Parathyroid adenoma (tissue), 2 donors: Measurements from ENCODE around the gene FAM161A.
"Not testable (repeated sequence)": the region's sequence is repeated elsewhere in the genome, so short reads cannot be mapped to it uniquely, and the experiment has no call there.

Source experiments
- H2AFZ ChIP-seq: fragments of 300-600 bp; sonication (generic); one replicate; pipeline ENCODE4 v1.7.0; 2017; ENCODE audit warnings: antibody characterized with exemption, mild to moderate bottlenecking
- H3K27ac ChIP-seq: fragments of 300-600 bp; sonication (generic); one replicate; pipeline ENCODE4 v1.7.0; 2017
- H3K27me3 ChIP-seq: fragments of 300-600 bp; sonication (generic); one replicate; pipeline ENCODE4 v1.7.0; 2017; ENCODE audit warnings: low read length; ENCODE audit not compliant: control insufficient read depth, insufficient read depth
- H3K36me3 ChIP-seq: fragments of 300-600 bp; sonication (generic); one replicate; pipeline ENCODE4 v1.7.0; 2017; ENCODE audit warnings: low read length; ENCODE audit not compliant: control insufficient read depth, insufficient read depth
- H3K4me1 ChIP-seq: fragments of 300-600 bp; sonication (generic); one replicate; pipeline ENCODE4 v1.7.0; 2017; ENCODE audit warnings: control low read depth
- H3K4me2 ChIP-seq: fragments of 300-600 bp; sonication (generic); one replicate; pipeline ENCODE4 v1.7.0; 2017; ENCODE audit warnings: low read length
- H3K4me3 ChIP-seq: fragments of 300-600 bp; sonication (generic); one replicate; pipeline ENCODE4 v1.7.0; 2017; ENCODE audit warnings: low read depth, low read length
- H3K79me2 ChIP-seq: fragments of 300-600 bp; sonication (generic); one replicate; pipeline ENCODE4 v1.7.0; 2017; ENCODE audit warnings: control low read depth
- H3K9ac ChIP-seq: fragments of 300-600 bp; sonication (generic); one replicate; pipeline ENCODE4 v1.7.0; 2017; ENCODE audit warnings: mild to moderate bottlenecking
- H3K9me3 ChIP-seq: fragments of 300-600 bp; sonication (generic); one replicate; pipeline ENCODE4 v1.7.0; 2017; ENCODE audit warnings: low read length; ENCODE audit not compliant: control insufficient read depth
- CTCF ChIP-seq: fragments of 300-600 bp; sonication (generic); IDR thresholded peaks from one replicate; pipeline ENCODE4 v1.7.0; 2017; ENCODE audit warnings: antibody characterized with exemption, mild to moderate bottlenecking
- donor health status: primary hyperparathyroidism.

The FAM161A gene

DNA sequence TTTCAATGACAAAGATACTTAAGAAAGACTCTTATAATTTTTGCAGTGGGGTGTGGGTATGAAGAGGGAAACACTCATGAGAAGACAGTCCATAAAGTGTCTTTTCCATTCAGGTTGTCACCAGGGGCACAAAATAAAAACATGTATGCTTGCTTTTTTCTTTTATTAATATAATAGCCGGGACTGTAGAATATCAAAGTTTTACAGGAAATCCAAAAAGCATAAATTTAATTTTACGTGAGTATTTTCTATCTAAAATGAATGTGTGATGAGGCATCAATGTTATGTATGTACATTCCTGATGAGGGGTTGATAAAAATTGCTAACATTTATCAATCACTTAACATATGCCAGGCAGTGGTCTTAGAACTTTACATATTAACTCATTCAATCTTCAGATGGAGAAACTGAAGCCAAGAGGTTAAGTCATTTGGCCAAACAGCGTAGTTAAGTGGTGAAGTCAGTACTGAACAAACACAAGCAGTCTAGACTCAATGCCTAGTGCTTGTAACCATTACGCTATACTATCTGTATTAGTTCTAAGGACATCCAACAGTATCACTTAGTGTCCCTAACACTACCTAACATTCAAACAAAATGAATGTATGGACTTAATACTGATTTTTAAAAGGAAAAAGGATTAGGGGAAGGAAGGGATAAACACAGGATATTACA is 23.8 kb upstream of the FAM161A start:
- H3K27ac ChIP-seq = no peak overlapping the region
- H3K27me3 ChIP-seq = no peaks in the 10 kb centered on the region
- no peak overlapping the region for H2AFZ ChIP-seq
- H3K79me2 ChIP-seq = peaks cover 2% of the 10 kb centered on the region
- H3K9ac ChIP-seq = no peak overlapping the region
- H3K4me3 ChIP-seq = no peak overlapping the region
- no peaks in the 10 kb centered on the region for H3K36me3 ChIP-seq
- no peak for TF ChIP-seq CTCF
- no peaks in the 10 kb centered on the region for H3K4me1 ChIP-seq
- no peaks in the 10 kb centered on the region for H3K9me3 ChIP-seq
- H3K4me2 ChIP-seq = no peak overlapping the region

GRCh38 chr2:61876400-61876799 is 22.5 kb upstream of the FAM161A start:
- no peak for TF ChIP-seq CTCF
- no peak overlapping the region for H2AFZ ChIP-seq
- H3K9ac ChIP-seq = no peak overlapping the region
- H3K36me3 ChIP-seq = no peaks in the 10 kb centered on the region
- H3K4me1 ChIP-seq = no peaks in the 10 kb centered on the region
- no peaks in the 10 kb centered on the region for H3K9me3 ChIP-seq
- no peak overlapping the region for H3K4me3 ChIP-seq
- peaks cover 2% of the 10 kb centered on the region for H3K79me2 ChIP-seq
- no peak overlapping the region for H3K4me2 ChIP-seq
- no peaks in the 10 kb centered on the region for H3K27me3 ChIP-seq
- no peak overlapping the region for H3K27ac ChIP-seq

DNA sequence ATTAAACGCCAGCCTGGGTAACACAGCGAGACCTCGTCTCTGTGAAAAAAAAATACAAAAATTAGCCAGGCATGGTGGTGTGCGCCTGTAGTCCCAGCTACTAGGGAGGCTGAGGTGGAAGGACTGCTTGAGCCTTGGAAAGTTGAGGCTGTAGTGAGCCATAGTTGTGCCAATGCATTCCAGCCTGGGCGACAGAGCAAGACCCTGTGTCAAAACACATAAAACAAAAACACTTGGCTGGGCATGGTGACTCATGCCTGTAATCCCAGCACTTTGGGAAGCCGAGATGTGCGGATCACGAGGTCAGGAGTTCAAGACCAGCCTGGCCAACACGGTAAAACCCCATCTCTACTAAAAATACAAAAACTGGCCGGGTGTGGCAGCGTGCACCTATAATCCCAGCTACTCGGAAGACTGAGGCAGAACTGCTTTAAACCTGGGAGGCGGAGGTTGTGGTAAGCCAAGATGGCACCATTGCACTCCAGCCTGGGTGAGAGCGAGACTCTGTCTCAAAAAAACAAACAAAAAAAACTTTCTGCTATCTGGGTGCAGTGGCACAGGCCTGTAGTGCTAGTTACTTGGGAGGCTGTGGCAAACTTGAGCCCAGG is 12.7 kb upstream of the FAM161A start:
- not testable (repeated sequence) for H3K79me2 ChIP-seq, H3K27me3 ChIP-seq, H3K9ac ChIP-seq, H3K4me1 ChIP-seq, H3K27ac ChIP-seq, H3K9me3 ChIP-seq, H3K4me3 ChIP-seq, H3K4me2 ChIP-seq, H3K36me3 ChIP-seq, H2AFZ ChIP-seq

- H3K9me3 ChIP-seq = no peaks in the 10 kb centered on the region
- no peak overlapping the region for H3K4me2 ChIP-seq
Observed at GRCh38 chr2:61862085-61862484, 8.2 kb upstream of the FAM161A start.

DNA sequence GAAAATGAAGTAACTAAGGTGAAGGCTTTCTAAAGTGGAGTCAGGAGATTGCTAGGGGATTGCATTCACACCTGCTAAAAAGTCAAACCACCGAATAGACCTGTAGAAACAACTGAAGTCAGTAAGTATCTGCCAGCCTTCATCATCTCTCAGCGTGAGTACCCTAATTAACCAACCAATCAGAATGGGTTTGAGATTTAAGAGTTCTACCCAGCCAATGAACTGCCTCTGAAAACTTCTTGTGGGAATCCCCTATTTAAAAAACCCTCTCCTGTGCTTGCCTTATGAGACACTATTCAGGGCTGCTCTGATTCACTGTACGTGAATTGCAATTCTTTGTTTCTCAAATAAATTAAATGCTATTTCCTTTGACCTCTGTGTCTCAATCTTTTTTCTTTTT is 3.4 kb upstream of the FAM161A start:
- TF ChIP-seq CTCF = no peak
- Histone ChIP-seq H3K9ac (no peak overlapping the region), H3K4me3 (no peak overlapping the region), H3K79me2 (no peaks in the 10 kb centered on the region), H3K4me1 (peaks cover 4% of the 10 kb centered on the region), H2AFZ (no peak overlapping the region), H3K27me3 (no peaks in the 10 kb centered on the region), H3K4me2 (no peak overlapping the region), H3K36me3 (no peaks in the 10 kb centered on the region), H3K27ac (no peak overlapping the region), H3K9me3 (no peaks in the 10 kb centered on the region)

More at GRCh38 chr2:61862085-61862484, 8.2 kb upstream of the FAM161A start:
- Histone ChIP-seq H3K27me3 (no peaks in the 10 kb centered on the region), H3K9ac (no peak overlapping the region), H3K4me1 (no peaks in the 10 kb centered on the region), H3K4me3 (no peak overlapping the region), H3K79me2 (no peaks in the 10 kb centered on the region), H2AFZ (no peak overlapping the region), H3K27ac (no peak overlapping the region), H3K36me3 (no peaks in the 10 kb centered on the region)
- TF ChIP-seq CTCF = no peak
